Subcutaneous adipose tissue (tissue), 4 donors: Measurements from ENCODE around the gene IL2RG. TPM values are rescaled to one million over a fixed set of nuclear protein-coding genes. Genes with fewer than 3 reads are reported as not detected.

Experiments
- CTCF ChIP-seq: fragments of 450-650 bp; IDR thresholded peaks from one replicate; pipeline ENCODE4 v1.5.1; 2016; ENCODE audit warnings: low read depth, mild to moderate bottlenecking, control low read depth, antibody characterized with exemption, moderate library complexity
- total RNA-seq, 4 donors: library from RNA; depleted of rRNA; stranded (reverse); fragments of >200 nt; gene quantifications; one replicate each; pipeline ENCODE4 v1.1.0, GENCODE V29; 2016

Gene IL2RG
- total RNA-seq = 10 to 100 TPM in 1 of 4 donors, 1 to 10 TPM in 3; 5.4 to 40.3 (median 8.5) TPM

GRCh38 chrX:71111141-71111843 is at the start of gene IL2RG:
Gene IL2RG, minus strand, starts transcription at chrX:71111577. Its CDS starts 38 bp downstream, at chrX:71111539.
- TF ChIP-seq CTCF = no peak

DNA sequence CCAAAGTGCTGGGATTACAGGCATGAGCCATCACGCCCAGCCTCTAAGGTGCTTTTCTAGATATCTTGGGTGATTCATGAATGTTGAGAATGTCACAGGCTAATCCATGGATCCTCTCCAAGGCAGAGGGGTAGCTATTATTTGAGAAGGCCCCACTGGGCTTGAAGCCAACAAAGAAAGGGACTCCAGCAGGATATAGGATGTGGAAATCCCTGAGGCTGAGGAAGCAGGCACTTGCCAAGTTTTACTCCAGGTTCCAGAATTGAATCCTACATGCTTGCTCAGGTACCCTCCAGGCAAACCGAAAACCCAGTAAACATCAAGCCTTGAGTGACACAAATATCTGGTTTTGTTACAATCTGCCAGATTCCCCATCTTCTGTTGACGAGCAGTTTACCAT is 49.1 kb upstream of the IL2RG start:
- TF ChIP-seq CTCF = no peak

- no peak for TF ChIP-seq CTCF
Measured at GRCh38 chrX:71159335-71159734, 48.0 kb upstream of the IL2RG start.

- no peak for TF ChIP-seq CTCF
Measured at GRCh38 chrX:71158603-71159002, 47.2 kb upstream of the IL2RG start.

GRCh38 chrX:71154641-71155040 is 43.3 kb upstream of the IL2RG start:
- TF ChIP-seq CTCF = no peak

- no peak for TF ChIP-seq CTCF
Measured at GRCh38 chrX:71154196-71154595, 42.8 kb upstream of the IL2RG start.

DNA sequence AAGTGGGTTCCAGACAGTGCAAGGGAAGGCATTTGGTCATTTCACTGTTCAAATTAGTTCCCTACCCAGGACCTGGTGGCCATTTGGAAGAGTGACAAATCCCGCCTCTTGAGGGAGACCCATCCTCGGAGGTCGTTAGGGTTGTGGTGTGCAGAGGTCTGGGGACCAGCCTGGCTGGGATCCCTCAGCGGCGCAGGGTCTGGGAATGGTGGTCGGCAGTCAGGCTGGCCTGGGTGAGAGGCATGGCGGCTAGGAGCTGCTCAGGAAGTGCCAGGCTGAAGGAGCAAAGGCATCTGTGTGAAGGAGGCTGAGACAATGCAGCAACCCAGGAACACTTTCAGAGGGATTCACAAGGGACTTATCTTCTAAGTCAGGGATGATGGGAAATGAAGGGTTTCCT is 40.0 kb upstream of the IL2RG start:
- TF ChIP-seq CTCF = no peak
